GM21786 (cell line): ENCODE measurements around the gene FAM107B.
"Not testable (repeated sequence)": the region's sequence is repeated elsewhere in the genome, so short reads cannot be mapped to it uniquely, and the experiment has no call there.

ENCODE experiments used
- ATAC-seq: cut with Tn5 transposase; IDR thresholded peaks from one replicate; pipeline ENCODE4 v1.9.1; 2021; ENCODE audit not compliant: unreplicated experiment

The FAM107B gene

DNA sequence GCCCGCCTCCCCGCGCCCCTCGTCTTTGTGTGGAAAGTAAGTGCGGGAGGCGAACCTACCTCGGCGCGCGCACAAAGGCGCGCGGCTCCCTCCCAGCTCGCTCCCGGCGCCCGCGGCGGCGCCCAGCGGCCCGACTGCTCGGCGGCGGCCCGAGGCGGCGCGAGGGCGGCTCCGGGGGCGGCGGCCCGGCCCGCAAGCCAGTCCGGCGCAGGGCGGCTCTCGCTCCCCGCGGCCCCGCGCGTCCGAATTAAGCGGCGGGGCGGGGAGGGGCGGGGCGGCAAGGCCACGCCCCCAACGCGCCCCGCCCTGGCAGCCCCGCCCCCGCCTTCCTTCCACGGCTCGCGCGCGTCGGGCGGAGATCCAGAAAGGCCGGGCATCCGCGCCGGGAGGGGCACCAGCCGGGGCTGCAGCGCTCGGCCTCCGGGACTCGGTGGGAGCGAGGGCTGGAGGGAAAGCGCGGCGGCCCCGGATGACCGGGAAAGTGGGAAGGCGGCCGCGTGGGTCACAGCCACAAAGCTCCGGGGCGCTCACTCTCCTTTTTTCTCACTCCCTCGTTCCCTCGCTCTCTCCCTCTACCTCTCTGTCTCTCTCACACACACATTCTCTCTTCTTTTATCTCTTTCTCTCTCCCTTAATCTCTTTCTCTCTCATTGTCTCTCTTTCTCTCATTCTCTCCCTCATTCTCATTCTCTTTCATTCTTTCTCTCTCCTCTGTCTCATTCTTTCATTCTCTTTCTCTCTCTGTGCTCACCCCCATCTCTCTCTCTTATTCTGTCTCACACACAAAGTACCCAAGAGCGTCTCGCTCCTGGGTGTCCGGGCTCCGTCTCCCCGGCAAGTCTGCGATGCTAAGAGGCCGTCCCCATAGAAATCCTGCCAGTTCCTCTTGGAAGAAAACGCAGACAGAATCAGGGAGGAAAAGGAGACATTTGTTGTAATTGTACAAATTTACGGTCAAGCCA, 170.2 kb downstream of the FAM107B start:
- ATAC-seq, result peak; percentile 29

DNA sequence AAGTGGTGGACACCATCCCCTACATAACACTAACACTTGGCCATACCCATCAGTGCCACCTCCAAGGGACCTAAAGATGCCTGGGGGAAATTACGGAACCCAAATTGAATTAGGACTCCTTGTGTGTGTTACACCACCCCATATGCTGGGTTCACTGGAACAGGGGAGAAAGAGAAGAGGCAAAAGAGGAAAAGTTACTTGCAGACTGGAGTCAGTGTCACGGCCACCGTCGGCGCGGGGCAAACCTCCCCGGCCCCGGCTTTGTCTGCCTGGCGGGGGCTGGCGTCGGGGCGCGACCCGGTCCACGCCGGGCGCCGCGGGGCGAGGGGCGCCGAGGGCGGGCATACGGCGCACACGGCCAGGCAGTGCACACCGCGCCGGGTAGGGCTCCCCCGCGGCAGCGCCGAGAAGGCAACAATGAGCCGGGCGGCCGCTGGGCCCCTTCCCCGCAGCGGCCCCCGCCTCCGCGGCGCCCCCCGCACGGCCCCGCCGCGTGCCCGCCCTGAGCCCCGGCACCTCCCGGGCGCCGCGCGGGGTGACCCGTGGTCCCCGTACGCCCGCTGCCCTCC, 171.1 kb downstream of the FAM107B start:
- ATAC-seq, result no peak

DNA sequence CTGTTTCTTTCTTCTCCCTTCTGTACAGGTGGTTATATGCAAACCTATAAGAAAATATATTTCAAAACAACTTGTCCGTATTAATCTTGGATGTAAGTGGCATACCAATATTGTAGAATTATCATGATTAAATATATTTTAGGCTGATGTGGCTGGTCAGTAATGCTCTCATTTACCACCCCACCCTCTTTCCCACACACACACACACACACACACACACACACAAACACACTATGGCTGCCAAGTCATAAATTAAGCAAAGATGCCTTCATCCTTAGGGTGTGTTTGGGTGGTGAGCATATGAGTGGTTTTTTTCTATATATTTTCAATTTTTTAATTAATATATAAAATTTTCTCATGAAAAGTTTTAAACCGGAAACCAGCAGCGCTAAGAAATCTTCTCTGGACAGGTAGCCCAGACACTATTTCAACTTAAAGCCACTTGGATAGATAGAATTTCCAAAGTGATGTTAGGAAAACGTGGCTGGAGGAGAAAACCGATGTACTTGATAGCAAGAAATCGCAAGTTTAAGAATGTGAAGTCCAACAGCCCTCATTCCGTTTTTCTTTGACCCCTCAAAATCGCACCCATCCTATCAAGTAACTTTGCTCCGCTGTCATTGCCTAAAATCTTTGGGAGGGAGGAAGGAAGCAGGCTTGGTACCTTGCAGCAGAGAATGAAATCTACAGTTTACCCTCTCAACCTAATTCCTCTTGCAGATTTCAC, 171.7 kb downstream of the FAM107B start:
- ATAC-seq, result no peak

DNA sequence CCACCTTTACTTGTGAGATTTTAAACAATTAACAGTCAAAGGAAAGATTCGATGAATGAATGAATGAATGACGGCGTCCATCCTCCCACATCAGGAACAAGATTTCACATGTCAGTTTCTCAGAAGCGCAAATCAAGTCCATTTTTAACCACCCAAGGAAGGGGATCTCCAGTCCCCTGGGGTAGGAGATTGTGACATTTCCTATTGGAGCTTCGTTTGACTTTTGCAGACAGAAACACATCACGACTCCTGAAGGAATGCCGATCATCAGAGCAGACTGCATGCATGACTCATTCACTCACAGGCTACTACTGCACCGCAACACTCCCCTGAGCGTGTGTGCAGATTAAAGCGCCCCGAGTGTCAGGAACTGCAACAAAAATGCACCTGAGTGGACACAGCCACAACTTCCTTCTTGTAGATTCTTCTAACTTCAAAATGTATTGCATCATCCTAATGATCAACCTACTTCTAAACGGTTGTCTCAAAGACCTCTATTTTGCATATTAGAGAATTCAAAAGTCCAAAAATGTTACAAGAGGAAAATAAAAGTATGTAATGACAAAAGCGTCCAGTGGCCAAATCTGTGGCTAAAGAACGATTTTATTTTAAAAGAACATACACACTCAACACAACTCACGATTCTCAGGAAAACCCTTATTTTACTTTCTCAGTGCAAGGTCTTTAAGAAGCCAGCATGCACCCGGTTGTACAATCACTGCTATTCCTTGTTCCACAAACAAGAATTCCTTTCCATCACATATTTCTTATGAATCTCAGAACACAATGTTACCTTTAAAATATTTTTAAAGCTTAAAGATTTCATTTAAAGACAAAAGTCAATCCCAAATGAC, 172.6 kb downstream of the FAM107B start:
- peak; percentile 37 for ATAC-seq

DNA sequence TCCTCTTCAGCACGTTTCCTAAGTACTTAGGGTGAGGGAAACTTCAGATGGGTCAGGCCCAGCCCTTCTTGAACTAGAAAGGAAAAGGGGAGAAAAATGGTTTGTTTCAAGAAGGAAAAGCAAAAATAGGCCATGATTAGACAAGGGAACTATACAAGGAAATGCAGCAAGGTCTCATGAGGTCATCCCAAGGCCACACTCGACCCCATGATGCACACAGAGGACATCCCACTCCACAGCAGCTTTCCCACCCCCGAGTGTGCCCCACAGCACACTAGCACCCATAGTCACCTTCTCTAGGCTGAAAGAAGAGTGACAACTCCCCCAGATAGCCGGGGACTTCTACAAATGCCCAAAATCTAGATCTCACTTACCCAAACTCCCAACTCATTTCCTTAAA, 173.4 kb downstream of the FAM107B start:
- no peak for ATAC-seq

DNA sequence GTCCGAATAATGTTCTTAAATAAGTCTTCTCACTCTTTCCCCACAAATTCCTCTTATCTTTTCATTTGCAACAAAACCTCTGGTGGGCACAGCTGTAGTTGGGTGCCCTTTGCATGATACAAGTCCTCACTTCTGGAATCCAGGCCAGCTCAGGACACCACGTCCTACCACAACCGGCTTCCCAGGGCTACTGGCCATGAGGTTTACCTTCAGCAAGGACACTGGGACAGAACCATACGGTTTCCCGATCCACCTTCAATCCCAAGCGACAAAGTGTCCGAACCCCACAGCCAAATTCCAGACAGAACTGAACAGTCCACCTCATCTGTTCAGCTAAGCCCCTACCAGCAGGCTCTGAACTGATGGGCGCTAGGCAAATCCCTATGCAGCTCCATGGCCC, 174.6 kb downstream of the FAM107B start:
- ATAC-seq, result no peak

DNA sequence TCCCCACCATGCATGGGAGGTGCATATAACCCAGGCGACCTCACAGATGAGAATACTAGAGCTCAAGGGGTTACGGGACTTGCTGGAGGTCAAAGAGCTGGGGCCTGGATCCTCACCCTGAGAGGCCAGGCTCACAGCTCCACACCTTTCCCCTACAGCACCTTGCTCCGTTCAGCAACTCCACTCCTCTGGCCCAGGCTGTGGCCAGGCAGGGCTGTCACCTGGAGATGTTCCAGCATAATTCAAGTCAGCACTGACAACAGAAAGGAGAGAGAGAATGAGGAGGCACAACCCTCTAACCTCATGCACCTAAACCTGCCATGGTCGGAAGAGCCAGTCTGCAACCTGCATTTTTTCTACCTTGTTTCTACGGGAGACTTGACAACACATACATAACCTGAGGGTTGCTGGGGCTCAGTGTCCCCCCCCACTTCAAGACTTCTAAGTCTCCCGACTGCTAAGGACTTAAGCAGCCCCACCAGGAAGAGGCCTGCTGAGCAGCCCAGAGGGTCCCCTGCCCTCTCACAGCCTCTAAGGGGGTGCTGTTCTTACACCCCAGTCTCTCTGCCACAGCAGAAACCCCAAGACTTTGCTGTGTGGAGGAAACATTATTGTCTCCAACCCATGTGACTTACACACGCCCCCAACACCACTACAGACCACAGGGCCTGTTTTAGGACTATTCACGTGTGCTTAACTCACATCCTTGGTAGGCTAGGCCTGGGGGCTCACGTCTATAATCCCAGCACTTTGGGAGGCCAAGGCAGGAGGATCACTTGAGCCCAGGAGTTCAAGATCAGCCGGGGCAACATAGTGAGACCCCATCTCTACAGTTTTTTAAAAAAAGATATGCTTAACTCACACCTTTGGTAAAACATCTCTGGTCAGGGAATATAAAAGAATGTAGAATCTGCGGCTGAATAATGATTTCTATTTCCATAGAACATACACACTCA, 175.6 kb downstream of the FAM107B start:
- no peak for ATAC-seq

DNA sequence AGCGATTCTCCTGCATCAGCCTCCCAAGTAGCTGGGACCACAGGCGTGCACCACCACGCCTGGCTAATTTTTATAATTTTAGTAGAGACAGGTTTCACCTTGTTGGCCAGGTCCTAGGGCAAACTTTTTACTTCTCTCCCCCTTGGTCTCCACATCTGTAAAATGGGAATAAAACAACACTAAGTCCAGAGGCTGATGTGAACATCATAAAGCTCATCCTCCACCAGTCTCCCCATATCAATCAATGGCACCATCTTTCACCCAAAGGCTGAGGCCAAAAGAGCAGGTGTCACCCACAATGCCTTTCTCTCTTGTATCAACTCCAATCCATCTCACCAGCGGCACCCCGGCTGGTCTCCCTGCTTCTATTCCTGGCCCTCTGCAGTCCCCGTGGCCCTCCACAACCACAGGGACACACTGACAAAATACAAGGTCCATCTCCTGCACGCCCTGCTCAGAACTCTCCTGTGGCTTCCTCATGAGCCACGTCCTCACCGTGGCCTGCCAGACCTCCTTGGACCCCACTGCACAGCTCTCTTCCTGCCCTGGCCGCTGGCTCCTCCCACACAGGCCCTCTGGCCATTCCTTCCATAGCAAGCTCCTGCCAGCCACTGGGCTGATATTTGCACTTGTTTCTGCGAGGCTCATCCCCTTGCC, 179.0 kb downstream of the FAM107B start:
- ATAC-seq, result no peak

DNA sequence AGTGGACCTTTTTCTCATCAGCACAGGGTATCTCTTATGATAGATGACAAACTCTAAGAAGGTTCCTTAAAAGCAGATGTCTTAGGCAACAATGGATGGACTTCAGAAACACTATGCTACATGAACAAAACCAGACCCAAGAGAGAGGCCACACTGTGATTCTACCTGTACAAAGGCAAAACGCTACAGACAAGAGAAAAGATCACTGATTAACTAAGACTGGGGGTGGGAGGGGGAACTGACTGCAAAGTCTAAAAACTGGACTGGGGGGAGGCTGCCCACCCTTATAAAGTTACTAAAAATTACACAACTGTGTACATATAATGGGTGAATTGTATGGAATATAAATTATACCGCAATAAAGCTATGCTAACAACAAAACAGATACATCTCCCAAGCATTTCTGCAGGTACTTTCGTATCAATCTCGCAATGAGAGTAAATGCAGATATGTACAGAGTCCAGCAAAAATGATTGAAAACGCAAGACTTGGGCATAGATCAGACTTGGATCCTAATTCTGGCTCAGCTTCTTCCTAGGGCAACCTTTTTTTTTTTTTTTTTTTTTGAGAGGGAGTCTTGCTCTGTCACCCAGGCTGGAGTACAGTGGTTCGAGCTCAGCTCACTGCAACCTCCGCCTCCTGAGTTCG, 179.7 kb downstream of the FAM107B start:
- ATAC-seq, result no peak

DNA sequence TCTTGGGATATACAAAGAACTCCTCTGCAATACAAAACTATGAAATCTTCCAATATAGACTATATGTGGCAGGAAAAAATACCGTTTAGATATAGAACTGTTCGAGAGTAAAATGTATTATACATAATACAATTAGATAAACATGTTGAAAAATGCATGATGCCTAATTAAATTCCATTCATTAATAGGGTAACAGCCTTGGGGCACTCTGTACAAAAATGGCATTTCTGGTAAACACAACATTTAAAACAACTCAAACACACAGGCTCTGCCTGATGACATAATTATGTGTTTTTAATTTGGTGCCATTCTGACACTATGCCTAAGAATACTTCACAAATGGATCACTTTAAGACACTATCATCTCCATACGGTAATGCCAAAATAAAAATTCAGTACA, 180.9 kb downstream of the FAM107B start:
- no peak for ATAC-seq

DNA sequence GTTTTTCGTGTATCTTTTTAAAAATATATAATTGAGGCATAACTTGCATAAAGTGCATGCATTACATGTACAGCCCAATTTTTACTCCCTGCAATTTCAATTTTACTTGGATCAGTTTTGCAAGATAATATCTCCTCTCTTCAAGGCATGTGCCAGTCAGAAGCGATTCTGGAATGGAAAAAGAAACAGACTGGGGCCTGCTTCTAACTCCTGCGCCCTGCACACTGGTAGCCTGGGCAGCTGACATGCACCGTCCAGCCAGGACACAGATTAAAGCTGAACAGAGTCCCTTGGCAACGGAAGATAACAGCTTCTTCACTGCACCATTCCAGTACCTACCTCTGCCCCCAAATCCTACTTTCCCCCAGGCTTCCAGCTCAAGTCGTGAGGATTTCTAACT, 182.1 kb downstream of the FAM107B start:
- ATAC-seq, result no peak

DNA sequence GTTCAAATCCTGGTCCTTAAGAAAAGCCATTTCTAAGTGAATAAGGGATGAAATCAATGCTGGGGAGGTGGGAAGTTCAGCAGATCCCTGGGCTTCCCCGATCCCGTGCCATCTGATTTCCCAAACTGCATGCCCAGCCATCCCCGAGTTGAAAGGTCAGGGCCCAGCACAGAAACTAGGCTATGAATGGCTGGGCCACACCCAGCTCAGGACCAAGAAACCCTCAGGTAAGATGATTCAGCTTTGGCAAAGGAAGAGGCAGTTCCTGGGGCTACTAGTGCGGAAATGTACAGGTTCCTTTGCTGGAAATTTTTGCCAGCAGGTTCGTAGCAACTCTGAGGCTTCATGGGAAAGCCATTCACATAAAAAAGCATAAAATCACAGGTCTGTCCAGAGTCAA, 182.7 kb downstream of the FAM107B start:
- no peak for ATAC-seq

DNA sequence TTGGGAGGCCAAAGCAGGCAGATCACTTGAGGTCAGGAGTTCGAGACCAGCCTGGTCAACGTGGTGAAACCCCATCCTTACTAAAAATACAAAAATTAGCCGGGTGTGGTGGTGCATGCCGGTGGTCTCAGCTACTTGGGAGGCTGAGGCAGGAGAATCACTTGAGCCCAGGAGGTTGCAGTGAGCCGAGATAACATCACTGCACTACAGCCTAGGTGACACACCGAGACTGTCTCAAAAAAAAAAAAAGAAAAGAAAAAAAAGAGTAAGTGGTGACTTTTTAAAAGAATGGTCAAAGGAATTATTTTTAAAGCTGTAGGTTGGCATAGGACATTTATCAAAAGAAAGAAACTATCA, 185.8 kb downstream of the FAM107B start:
- ATAC-seq, result not testable (repeated sequence)

DNA sequence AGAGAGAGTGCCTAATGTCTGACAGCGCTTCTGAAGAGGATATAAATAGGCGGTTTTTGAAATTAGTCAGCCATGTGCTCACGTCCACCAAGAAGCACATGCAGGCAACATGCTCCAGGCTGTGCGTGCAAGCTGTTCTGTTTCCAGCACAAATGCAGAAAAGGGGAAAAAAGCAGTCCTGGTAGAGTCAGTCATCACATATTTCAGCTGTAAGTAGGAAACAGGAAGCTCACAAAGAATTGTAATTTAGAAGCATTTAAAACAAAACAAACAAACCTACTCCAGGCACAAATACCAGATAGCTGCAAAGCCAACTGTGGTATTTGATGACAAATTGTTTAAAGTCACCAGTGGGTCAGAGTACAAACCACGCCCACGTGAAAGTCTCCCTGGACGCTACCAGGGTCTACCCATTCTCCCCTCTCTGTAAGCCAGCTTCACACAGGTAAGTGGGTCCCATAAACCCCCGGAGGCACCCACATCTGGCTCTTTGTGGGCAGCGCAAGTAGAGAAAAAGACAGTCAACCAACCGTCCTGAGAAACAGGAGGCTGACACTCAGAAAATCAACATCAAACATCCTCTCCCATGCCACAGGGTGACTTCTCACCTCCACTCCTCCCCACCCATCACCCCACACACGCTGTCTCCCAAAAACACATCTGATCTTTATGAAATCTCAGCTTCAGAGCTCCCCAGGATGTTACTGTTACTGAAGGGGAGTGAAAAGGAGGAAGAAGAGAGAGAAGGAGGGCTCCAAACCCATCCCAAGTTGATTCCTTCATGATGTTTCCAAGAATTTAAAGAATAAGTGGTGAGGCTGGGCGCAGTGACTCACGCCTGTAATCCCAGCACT, 186.4 kb downstream of the FAM107B start:
- peak; percentile 72 for ATAC-seq

DNA sequence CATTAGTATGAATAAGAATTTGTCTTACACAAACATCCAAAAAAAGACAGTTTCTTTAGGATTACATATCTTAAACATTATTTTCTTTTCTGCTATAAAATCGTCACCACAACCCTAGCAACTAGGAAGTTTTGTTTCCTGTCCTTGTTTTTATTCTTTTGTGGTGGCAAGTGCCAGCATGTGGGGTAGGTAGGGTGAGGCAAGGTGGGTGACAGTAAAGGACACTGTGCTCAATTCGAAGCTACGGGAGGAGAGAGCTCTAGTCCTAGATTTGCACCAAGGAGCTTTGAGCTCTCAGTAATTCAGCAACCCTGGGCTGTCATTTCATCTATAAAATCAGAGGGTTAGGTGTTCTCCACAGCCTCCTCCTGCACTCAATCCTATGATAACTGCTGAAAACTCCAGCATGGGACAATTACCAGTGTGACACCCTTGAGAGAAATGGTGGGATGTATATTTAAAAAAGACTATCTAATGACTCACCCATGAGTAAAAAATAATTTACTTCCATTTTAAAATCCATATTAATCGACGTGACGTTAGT, 187.1 kb downstream of the FAM107B start:
- ATAC-seq, result no peak

DNA sequence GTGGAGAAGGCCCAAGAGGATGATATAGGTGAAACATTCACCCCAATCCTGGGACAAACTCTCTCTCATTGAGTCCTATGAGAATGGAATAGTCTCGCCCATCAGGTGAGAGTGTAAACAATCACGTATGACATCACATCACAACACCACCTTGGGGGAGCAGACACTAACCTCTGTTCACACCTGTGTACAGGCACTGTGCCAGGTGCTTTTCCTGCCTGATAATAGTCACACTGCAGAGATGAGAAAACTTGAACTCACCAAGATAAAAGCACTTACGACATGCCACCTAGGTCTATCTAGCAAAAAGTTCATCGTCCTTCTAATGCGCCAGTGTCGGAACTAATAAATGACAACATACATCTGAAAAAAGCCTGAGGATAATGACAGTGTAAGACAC, 187.8 kb downstream of the FAM107B start:
- ATAC-seq, result no peak

DNA sequence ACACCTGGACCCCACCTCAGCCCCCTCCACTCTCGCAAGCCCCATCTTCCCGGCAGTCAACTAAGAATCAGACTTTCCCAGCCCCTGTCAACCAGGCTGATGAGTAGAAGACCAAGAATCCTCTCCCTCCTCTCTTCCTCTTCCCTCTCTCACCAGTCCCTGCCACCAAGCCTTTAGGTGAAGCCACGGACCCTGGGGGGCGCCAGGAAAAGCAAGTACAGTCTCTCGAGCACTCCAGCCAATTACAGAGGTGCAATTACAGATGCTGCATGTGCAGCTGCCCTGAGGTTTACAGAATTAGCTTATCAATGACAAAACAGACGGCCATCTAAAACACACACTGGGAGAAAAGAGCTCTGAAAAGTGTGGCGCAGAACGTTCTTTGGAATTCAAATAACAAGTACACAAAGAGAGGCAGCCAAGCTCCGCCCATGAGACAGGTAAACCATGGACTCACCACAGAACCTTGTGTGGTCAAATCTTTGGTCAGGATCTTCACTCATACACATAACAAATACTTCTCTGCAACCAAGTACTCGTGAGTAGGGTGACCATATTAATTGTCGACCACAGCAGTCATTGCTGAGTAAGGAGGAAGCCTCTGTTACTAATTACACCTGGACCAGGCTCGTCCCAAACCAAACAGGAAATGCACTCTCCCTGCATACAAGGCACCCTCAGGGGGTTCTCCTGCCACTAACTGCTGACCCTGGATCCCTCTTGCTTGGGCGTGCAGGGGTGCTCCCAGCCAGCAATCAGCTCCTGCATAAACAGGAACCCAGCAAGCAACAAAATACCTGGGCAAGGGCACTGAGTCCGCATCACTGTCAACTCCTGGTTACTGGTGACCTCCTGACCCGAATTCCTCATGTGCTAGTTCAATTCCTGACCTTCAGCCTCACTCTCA, 189.2 kb downstream of the FAM107B start:
- ATAC-seq, result no peak
